ENCODE data around the gene SYTL3. TPM values are rescaled to one million over a fixed set of nuclear protein-coding genes. Genes with fewer than 3 reads are reported as not detected.

SYTL3 gene
- total RNA-seq, 3 donors from 2014 or later (not counting 1 experiment from before 2014, with no cell fraction given), result 84.1 to 143 (median 89.0) TPM

- TF ChIP-seq CTCF (IDR thresholded peaks at IDR 0.05), result no peak
- Histone ChIP-seq H3K4me3 (ENCODE audit: low read length) (no peak overlapping the region), H3K27ac (ENCODE audit: low read length) (no peak overlapping the region), H3K36me3 (ENCODE audit: control insufficient read depth, insufficient read depth, low read length) (peaks cover 74% of the 10 kb centered on the region), H3K27me3 (ENCODE audit: control insufficient read depth, insufficient read depth, low read length) (no peaks in the 10 kb centered on the region), H3K4me1 (ENCODE audit: control insufficient read depth, insufficient read depth, low read length) (no peaks in the 10 kb centered on the region), H3K9me3 (ENCODE audit: control insufficient read depth, insufficient read depth, low read length) (no peaks in the 10 kb centered on the region)
- Mint-ChIP-seq H3K27me3 (ENCODE audit: low read depth in 2 of 2) (no peaks in the 10 kb centered on the region), H3K4me3 (no peak overlapping the region), H3K9me3 (no peaks in the 10 kb centered on the region), H3K27ac (peak overlapping the region; percentile 17 to 75), H3K36me3 (peaks cover 14% of the 10 kb centered on the region), H3K4me1 (peaks cover 0 to 5% of the 10 kb centered on the region in 2 donors)
- intact Hi-C loops (cut with micrococcal nuclease), result no loop called here
- DNase-seq, result no peak
- no peak for ATAC-seq
- 95% methylated on average over 9 of the region's 10 CpGs for WGBS (ENCODE audit: insufficient coverage)
These were observed 111.9 kb downstream of the SYTL3 start for GRCh38 chr6:158761746-158762145.

GRCh38 chr6:158762787-158763433 lies 113.1 kb downstream of the SYTL3 start:
- intact Hi-C loops (cut with micrococcal nuclease), result no loop called here

GRCh38 chr6:158763434-158764182 lies 113.8 kb downstream of the SYTL3 start:
- peaks cover 20% of the 10 kb centered on the region for H3K36me3 Mint-ChIP-seq
- DNase-seq, result no peak
- intact Hi-C loops (cut with micrococcal nuclease), result no loop called here
- no peaks in the 10 kb centered on the region for H3K27me3 ChIP-seq (ENCODE audit: control insufficient read depth, insufficient read depth, low read length)
- no peak overlapping the region for H3K4me3 ChIP-seq (ENCODE audit: low read length)
- no peaks in the 10 kb centered on the region for H3K4me1 ChIP-seq (ENCODE audit: control insufficient read depth, insufficient read depth, low read length)
- H3K27me3 Mint-ChIP-seq (ENCODE audit: low read depth in 2 of 2), result no peaks in the 10 kb centered on the region
- no peaks in the 10 kb centered on the region for H3K9me3 ChIP-seq (ENCODE audit: control insufficient read depth, insufficient read depth, low read length)
- no peak overlapping the region for H3K27ac ChIP-seq (ENCODE audit: low read length)
- H3K9me3 Mint-ChIP-seq, result no peaks in the 10 kb centered on the region
- H3K27ac Mint-ChIP-seq, result peak overlapping the region; percentile 33 to 45
- peaks cover 80% of the 10 kb centered on the region for H3K36me3 ChIP-seq (ENCODE audit: control insufficient read depth, insufficient read depth, low read length)
- no peak for ATAC-seq
- WGBS (ENCODE audit: insufficient coverage), result 91% methylated on average over 11 of the region's 11 CpGs
- no peak overlapping the region for H3K4me3 Mint-ChIP-seq
- TF ChIP-seq CTCF (IDR thresholded peaks at IDR 0.05), result no peak
- H3K4me1 Mint-ChIP-seq, result peaks cover 5% of the 10 kb centered on the region in 2 donors

More at GRCh38 chr6:158762787-158763433, 113.1 kb downstream of the SYTL3 start:
- Mint-ChIP-seq H3K36me3 (peaks cover 20% of the 10 kb centered on the region), H3K27ac (peak overlapping the region; percentile 17 to 75), H3K4me1 (peaks cover 5% of the 10 kb centered on the region in 2 donors), H3K4me3 (no peak overlapping the region), H3K27me3 (ENCODE audit: low read depth in 2 of 2) (no peaks in the 10 kb centered on the region), H3K9me3 (no peaks in the 10 kb centered on the region)
- Histone ChIP-seq H3K27ac (ENCODE audit: low read length) (no peak overlapping the region), H3K4me3 (ENCODE audit: low read length) (no peak overlapping the region), H3K4me1 (ENCODE audit: control insufficient read depth, insufficient read depth, low read length) (no peaks in the 10 kb centered on the region), H3K27me3 (ENCODE audit: control insufficient read depth, insufficient read depth, low read length) (no peaks in the 10 kb centered on the region), H3K36me3 (ENCODE audit: control insufficient read depth, insufficient read depth, low read length) (peaks cover 77% of the 10 kb centered on the region), H3K9me3 (ENCODE audit: control insufficient read depth, insufficient read depth, low read length) (no peaks in the 10 kb centered on the region)
- DNase-seq, result no peak
- no peak for ATAC-seq
- 93% methylated on average over 12 of the region's 12 CpGs for WGBS (ENCODE audit: insufficient coverage)
- TF ChIP-seq CTCF (IDR thresholded peaks at IDR 0.05), result no peak
